ENCODE results near the gene SLC25A47.
"Not testable (repeated sequence)": the region's sequence is repeated elsewhere in the genome, so short reads cannot be mapped to it uniquely, and the experiment has no call there.

SLC25A47 gene

GRCh38 chr14:100342826-100343225 lies 19.7 kb downstream of the SLC25A47 start:
- in situ Hi-C loops (cut with MboI; ENCODE audit: low sequenced_read_pairs), result not testable (repeated sequence)

DNA sequence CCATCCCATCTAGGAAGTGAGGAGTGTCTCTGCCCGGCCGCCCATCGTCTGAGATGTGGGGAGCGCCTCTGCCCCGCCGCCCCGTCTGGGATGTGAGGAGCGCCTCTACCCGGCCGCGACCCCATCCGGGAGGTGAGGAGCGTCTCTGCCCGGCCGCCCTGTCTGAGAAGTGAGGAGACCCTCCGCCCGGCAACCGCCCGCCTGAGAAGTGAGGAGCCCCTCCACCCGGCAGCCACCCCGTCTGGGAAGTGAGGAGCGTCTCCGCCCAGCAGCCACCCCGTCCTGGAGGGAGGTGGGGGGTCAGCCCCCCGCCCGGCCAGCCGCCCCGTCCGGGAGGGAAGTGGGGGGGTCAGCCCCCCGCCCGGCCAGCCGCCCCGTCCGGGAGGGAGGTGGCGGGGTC lies 21.5 kb downstream of the SLC25A47 start:
- in situ Hi-C loops (cut with MboI; ENCODE audit: low sequenced_read_pairs), result not testable (repeated sequence)

DNA sequence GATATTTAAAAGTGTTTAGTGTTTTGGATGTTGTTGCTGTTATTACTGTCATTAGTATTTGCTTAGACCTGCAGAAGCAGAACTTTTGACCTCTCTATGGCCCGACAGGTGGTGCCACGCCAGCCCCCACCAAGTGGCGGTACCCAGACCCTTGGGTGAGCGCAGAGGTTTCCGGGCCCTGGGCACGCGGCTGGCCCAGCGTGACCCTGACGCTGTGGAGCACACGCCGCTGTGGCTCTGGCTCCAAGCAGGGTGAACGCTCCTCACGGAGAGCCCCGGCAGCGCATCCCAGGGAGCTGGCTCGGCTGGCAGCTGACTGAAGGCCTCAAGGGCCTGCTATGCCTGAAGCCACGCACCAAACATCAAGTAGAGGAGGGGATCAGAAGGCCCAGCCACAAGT lies 22.6 kb downstream of the SLC25A47 start:
- in situ Hi-C loops (cut with MboI; ENCODE audit: low sequenced_read_pairs), result no loop called here

DNA sequence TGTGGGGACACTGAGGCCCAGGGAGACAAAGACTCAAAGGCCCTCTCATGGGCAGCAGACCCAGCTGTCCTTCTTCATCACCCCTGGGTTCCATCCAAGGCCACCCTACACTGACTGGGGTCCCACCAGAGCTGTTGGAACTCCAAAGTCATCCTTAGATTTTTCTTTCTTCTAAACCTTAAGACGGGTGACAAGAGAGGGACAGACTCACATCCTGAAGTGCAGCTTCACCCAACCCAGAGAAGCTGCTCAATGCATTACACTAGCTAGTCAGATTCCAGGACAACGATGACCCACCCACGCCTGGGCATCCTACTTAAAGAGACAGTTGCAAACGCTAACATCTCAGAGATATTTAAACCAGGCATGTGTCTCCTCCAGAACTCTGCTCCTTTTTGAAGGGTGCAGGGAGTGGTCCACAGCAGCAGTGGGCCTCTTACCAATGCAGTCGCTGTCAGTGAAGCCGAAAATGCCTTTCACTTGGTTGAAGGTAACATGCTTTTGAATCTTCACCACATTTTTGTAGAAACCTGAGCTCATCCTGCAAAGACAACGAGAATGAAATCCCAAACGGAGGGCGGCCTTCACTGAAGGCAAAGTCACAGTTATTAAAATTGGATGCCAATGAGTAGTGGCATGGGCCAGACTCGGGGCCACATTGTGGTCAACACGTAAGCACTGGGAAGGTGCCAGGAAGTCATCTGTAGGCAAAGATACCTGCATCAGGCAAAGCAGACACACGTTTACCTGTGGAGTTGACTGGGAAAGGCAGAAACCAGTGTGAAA lies 23.4 kb downstream of the SLC25A47 start:
- in situ Hi-C loops (cut with MboI; ENCODE audit: low sequenced_read_pairs), result no loop called here

DNA sequence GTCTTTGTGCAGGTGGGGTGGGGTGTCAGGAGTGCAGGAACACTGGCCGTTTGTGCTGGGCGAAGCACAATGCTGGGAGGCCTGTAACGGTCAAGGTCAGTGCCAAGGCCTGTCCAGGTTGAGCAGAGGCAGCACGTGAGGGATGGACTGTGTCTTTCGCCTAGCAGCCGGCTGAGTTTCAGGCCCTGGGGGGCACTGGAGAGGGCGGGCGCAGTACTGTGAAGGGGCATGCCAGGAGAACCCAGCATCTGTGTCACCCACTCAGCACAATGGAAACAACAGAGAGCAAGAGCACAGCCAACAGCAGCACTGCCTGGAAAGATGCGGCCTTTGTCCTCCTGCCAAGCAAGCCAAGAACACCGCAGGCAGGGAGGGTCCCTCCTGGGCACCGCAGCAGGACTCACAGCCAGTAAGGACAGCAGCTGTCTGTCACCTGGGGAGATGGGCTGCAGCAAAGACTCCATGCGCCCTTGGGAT lies 25.2 kb downstream of the SLC25A47 start:
- in situ Hi-C loops (cut with MboI; ENCODE audit: low sequenced_read_pairs), result no loop called here

- in situ Hi-C loops (cut with MboI; ENCODE audit: low sequenced_read_pairs), result no loop called here
Measured at GRCh38 chr14:100348784-100349685, 25.9 kb downstream of the SLC25A47 start.

- in situ Hi-C loops (cut with MboI; ENCODE audit: low sequenced_read_pairs), result no loop called here
Measured at GRCh38 chr14:100350276-100350926, 27.3 kb downstream of the SLC25A47 start.

DNA sequence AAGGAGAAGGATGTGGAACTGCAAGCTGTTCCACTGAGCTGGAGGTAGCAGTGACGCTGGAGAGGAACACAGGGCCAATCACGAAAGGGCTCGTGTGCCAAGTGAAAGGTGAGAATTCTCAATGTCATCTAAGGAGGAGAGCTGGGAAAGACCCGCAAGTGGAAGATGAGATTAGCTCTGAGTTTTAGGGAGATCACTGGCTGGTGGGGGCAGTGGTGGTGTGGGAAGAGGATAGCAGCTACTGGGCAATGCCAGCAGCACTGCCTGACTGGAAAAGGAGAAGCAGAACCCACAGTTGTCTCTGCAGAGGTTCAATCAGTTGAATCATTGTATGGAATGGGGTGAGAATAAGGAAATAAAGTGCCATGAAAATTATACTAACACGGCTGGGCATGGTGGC lies 27.8 kb downstream of the SLC25A47 start:
- in situ Hi-C loops (cut with MboI; ENCODE audit: low sequenced_read_pairs), result no loop called here

- in situ Hi-C loops (cut with MboI; ENCODE audit: low sequenced_read_pairs), result no loop called here
Measured at GRCh38 chr14:100358396-100358795, 35.3 kb downstream of the SLC25A47 start.

DNA sequence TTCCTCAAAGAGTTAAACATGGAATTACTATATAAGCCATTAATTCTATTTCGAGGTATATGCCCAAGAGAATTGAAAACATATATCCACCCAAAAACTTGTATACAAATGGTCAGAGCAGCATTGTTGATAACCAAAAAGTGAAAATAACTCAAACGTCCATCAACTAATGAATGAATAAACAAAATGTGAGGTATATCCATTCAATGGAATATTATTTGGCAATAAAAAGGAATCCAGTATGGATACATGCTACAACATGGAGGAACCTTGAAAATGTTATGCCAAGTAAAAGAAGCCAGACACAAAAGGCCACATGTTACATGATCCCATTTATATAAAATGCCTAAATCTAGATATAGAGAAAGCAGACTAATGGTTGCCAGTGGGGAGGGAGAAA lies 36.0 kb downstream of the SLC25A47 start:
- in situ Hi-C loops (cut with MboI; ENCODE audit: low sequenced_read_pairs), result no loop called here

DNA sequence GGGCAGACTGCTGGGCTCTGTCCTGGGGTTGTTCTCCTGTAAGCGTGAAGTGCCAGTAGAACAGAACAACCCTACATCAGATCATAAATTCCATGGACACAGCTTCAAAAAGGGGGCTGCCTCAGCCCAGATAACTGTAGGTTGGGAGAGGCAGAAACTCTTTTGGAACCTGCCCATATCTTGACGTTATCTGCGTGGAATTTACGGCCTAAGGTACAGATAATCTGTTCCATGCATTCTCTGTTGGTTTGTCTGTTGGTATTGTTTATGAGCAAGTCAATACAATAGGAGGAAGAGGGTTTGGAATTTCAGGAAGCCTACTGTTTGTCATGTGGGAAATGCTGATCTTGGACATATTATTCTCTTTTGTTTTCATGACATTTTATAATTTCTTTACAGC lies 36.7 kb downstream of the SLC25A47 start:
- in situ Hi-C loops (cut with MboI; ENCODE audit: low sequenced_read_pairs), result no loop called here

- in situ Hi-C loops (cut with MboI; ENCODE audit: low sequenced_read_pairs), result no loop called here
Measured at GRCh38 chr14:100361626-100362025, 38.5 kb downstream of the SLC25A47 start.

- in situ Hi-C loops (cut with MboI; ENCODE audit: low sequenced_read_pairs), result no loop called here
Measured at GRCh38 chr14:100362311-100362927, 39.3 kb downstream of the SLC25A47 start.

DNA sequence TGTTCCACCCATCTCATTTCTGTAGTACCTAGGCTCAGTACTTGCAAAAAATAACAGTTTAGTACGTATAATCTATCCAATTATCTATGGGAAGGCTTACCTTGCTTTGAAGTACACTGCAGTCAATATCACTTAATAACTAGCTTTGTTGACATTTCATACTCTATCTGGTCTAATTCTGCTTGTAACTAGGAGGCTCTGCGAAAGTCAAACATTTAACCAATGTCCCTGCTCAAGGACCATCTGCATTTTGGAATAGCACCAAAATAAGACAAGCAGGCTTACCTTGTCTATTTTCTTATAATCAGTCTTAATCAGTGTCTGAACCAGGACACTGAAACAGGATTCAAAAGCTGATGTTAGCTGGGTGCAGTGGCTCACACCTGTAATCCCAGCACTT lies 39.9 kb downstream of the SLC25A47 start:
- in situ Hi-C loops (cut with MboI; ENCODE audit: low sequenced_read_pairs), result no loop called here

- in situ Hi-C loops (cut with MboI; ENCODE audit: low sequenced_read_pairs), result no loop called here
Measured at GRCh38 chr14:100364403-100364802, 41.3 kb downstream of the SLC25A47 start.

DNA sequence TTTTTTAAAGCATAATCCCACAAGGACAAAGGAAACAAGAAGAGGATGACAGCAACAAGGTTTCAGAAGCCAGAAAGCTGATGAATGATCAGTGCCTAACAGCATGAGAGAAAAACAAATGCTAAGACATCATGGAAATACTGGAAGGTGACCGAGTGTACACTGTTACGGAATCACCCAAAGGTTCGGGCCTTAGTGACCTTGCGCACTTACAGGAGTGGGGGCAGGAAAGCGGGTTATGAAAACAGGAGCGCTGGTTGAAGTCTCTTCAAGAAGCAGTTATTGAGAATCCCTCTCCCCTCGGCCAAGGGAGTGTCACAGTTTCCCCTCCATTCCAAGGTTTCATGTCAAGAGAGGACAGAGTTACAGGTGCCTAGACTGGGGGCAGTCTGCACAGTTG lies 42.6 kb downstream of the SLC25A47 start:
- in situ Hi-C loops (cut with MboI; ENCODE audit: low sequenced_read_pairs), result no loop called here

- in situ Hi-C loops (cut with MboI; ENCODE audit: low sequenced_read_pairs), result no loop called here
Measured at GRCh38 chr14:100369019-100369418, 45.9 kb downstream of the SLC25A47 start.

DNA sequence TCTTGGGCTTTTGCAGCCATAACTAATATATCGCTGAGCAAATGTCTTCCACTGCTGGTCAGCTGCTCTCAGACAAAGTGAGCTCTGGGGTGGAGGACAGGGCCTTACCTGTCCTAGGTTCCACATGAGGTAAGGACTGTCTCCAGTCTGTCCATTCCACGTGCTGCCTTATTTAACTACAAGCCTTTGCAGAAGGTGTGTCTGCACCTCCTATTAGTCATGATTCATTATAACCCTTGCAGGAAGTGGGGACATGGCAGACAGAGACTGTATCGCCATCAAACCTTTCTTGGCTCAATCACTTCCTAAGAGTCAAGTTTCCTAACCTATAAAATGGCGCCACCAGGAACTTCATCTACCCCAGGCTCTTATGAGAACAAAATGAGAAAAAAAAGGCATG lies 46.9 kb downstream of the SLC25A47 start:
- in situ Hi-C loops (cut with MboI; ENCODE audit: low sequenced_read_pairs), result no loop called here

- in situ Hi-C loops (cut with MboI; ENCODE audit: low sequenced_read_pairs), result no loop called here
Measured at GRCh38 chr14:100371773-100372172, 48.6 kb downstream of the SLC25A47 start.

DNA sequence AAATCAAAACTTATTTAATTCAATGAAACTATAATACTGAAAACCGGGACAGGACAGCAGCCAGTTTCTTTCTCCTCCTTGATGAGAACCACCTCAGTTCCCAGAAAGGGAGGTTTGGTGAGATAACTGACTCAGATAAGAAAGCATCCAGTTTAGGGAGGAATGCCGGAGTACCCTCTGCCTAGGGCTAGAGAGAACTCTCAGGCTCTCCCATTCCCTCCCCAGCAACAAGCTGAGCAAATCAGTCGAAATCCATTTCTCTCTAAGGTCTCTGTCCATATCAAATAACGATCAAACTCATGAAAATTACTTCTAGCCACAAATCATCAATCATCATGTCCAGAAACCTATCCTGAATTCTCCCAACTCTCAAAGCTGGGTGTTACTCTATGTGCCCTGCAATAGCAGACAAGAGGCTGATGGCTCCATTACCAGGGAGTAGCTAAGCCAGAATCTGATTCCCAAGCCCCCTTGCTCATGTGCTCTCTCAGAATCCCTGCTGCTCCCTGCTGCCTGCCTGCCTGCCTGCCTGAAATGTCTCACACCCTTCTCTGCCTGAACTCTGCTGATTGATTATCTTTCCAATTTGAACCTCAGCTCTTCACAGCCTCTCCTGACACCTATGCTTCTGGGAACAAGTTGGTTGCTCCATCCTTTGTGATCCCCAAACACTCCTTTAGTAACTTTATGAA lies 49.4 kb downstream of the SLC25A47 start:
- in situ Hi-C loops (cut with MboI; ENCODE audit: low sequenced_read_pairs), result no loop called here

Data from HL-60/S4 treated with retinoic acid at 250 ng/mL for 4 days and 3 days (cell line).